Raji (cell line): ENCODE measurements around the gene TAGLN2.

Experiments
- POLR2A ChIP-seq: IDR thresholded peaks from 2 replicates; pipeline ENCODE4 v1.6.1; 2011; ENCODE audit warnings: low read depth, low read length, control low read depth; ENCODE audit not compliant: insufficient read depth

Gene TAGLN2

DNA sequence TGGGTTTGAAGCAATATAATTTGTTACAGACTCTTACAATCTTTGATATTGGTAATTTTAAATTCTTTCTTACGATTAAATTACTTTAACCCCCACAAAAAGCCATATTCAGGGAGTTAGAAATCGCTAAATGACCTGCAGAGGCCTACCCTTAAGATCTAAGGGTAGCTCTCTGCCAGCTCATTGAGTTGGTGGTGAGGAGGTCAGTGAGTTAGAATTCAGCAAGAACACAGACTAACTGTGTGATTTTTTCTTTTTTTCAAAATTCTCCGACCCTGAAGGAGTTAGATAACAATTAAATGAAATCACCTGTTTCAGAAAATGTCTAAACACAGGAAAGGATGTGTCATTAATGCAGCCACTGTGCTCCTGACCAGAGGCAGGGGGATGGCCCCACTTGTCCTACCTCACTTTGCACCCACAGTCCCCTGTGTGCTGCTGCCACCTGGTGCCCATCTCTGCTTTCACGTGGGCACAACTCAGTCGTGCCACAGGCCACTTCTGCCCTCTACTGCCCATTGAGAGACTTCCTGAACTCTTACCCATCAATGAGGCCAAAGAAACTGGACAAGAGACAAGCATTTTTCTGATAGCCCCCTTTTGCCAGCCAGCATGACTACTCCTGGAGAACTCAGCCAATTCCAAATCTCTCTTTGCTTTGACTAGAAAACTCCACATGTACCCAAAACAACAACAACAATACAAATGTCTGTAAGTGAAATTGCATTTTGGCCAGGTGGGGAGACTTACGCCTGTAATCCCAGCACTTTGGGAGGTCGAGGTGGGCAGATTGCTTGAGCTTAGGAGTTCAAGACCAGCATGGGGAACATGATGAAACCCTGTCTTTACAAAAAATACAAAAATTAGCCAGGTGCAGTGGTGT, 33.8 kb downstream of the TAGLN2 start:
- no peak for TF ChIP-seq POLR2A

DNA sequence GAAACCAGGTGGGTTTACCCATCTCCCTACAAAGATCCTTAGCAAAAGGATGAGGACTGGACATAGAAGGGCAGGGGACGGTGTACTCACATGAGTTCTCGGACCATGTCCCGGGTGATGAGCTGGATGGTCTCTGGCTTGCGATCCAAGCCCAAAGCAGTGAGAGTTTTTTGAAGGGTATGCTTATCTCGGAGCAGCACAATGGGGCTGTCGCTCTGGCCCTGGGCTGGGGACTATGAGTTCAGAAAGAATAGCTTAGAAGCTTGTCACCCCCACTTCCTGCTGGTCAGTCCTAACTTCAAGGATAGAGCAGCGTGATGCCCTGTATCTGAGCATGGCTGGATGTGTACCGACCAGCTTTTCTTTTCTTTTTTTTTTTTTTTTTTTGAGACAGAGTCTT, 34.9 kb downstream of the TAGLN2 start:
- TF ChIP-seq POLR2A, result no peak

DNA sequence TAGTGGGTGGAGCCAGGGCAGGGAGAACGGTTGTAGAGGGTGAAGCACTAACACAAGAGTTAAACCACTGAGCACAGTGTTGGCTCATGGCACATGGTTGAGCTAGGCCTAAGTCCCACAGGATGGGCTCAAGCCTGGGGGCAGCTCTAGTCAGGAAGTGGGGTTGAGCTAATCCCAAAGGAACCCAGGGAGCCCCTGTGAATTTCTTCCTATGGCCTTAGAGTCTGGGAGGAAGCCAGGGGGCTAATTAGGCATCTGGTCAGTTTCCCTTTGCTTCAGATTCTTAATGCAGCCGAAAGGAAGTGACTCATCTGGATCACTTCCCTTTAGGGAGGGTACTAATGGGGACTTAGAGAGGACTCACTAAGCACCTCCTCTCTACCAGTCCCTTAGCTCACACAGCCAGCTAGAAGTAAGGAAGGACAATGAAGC, 35.5 kb downstream of the TAGLN2 start:
- TF ChIP-seq POLR2A, result no peak

DNA sequence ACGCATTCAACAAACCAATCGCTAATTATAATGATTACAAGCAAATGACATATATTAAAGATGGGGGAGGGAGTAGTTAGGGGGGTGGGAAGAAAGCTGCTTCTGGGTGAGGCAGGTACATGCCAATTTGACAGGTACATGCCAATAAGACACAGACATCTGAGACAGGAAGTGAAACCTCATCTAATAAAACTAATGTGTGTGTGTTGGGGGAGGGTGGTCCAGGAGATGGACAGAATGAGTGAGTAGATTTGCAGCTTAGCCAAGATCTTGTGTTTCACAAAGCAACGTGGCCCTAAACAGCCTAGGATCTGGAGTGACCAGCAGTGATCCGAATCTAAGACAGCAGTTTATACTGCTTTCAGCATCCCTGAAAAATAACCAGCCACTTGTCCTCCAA, 36.1 kb downstream of the TAGLN2 start:
- TF ChIP-seq POLR2A, result no peak

DNA sequence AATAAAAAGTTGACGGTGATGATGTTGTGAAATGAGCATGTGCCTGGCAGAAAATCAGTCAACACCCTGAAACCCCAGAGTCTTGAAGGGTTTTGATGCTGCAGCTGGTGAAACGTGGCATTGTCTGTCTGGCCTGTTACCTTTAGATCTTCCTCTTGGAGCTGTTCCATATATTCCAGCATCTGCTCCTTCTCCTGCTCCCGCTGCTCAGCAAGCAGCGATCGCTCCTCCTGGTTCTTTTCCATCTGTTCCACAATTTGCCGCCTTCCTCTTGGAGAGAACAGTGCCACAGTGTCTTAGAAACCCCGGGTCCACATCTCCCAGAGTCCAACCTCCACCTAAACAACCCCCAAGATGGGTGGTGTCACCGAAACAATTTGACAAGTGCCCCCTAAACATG, 41.0 kb downstream of the TAGLN2 start:
- TF ChIP-seq POLR2A, result no peak

DNA sequence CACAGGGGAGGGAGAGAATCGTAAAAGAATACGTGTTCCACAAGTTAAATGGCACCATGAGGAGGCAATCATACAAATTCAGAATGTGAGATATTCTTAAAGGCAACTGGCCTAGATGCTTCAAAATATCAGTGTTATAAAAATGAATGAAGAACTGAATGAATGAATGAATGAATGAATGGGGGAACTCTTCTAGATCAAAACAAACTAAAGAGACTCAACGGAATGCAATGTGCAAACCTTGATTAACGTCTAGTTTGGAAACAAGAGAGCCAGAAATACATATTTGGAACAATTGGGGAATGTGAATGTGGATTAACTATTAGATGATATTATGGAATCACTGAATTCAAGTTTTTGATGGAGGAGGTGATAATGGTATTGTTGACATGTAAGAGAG, 42.2 kb downstream of the TAGLN2 start:
- TF ChIP-seq POLR2A, result no peak

DNA sequence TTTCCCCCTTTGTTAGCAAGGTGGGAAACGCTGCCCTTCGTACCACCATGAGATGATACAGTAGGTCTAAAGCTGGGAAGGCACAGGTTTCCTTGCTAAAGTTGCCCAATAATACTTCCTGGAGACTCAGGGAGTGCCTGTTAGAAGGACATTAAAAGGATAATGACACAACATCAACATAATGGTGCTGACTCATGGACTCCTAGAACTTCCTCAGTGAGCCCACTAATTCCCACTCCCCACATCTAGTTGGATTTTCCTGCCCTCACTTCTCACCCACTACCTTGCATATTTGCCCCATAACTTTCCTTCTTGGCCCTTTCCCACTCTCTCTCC, 42.8 kb downstream of the TAGLN2 start:
- TF ChIP-seq POLR2A, result no peak

DNA sequence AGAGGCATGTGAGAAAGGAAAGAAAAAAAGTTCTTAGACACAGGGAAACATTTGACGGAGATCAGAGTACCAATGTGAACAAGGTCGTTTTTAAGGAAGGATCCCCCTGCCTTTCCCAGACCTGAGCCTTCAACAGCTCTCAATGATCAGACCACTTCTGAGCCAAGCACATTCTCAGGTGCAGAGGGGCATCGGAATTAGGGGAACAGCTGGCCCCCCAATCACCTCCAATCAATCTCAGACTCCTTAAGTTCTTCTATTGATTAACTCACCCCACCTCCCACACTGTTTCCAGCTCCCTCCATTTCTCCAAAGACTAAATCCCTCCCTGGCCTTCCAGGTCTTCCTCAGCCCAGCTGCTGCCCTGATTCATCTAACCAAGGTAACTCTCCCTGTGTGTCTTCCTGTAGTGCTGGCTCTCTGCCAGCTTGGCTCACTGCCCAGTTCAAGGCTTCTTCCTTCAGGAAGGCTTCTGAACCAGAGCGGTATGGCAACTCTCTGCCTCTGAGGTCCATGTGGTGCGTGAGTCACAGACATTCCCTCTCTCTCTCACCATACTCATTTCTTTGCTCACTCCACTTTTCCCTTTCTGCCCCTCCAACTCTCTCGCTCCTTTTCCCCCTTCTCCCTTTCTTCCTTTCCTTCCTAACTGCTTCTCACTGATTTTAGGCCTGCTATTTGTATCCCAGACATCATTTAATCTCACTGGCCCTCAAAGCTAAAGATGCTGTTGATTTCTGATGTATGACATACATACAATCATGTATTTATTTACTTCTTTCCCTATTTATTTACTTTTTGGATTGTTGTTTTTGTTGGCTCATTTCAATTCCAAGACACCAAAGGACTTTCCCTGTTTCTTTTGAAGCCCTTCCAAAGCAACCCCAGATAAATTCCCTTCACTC, 43.4 kb downstream of the TAGLN2 start:
- no peak for TF ChIP-seq POLR2A

DNA sequence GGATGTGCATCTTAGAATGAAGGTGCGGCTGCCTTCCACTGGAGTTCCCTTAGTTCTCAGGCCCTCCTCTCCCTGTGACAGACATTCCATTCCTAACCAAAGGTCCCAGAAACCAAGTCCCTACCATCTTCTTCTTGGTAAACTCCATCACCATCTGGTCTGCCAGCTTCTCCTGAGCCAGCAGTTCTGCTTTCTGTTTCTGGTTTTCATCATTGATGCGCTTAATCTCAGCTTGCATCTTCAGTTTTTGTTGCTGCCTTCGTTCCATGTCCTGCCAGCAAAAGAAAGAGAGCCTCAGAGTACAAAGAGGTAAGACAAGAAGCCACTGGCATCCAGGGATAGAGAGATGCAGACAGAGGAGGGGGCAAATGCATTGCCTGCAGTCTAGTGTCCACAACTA, 44.9 kb downstream of the TAGLN2 start:
- no peak for TF ChIP-seq POLR2A

DNA sequence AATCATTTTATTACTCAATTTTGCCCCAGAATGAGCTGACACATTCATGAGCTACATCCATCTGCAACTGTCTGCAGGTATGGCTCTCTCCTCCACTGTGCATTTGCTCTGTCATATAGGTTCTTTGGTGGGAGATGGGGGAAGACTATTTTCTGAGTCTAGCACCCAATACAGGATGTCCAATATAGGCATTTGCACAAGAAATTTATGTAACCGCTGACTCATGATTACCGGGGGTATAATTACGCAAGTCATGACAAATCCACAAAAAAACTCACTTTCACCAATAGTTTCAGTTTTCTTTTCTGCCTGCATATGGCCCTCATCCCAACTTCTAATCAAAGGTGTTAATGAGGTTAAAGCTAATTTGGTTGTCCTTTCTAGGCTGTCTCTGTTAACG, 45.3 kb downstream of the TAGLN2 start:
- no peak for TF ChIP-seq POLR2A

DNA sequence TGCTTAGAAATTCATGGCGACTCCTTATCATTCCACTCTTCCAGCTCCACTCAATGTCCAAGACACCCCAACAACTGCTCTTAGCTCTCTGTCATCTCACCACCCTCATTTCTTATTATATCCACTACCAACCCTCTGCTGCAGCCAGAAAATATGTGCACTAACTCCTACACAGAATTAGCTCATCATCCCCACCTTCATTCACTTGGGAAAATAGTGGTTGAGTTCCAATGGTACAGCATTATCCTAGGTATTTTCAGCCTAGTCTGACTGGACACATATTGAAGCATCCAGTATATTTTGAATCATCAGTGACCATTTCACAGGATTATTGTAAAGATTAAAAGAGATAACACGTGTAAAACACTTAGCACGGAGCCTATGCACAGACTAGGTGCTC, 46.2 kb downstream of the TAGLN2 start:
- no peak for TF ChIP-seq POLR2A

DNA sequence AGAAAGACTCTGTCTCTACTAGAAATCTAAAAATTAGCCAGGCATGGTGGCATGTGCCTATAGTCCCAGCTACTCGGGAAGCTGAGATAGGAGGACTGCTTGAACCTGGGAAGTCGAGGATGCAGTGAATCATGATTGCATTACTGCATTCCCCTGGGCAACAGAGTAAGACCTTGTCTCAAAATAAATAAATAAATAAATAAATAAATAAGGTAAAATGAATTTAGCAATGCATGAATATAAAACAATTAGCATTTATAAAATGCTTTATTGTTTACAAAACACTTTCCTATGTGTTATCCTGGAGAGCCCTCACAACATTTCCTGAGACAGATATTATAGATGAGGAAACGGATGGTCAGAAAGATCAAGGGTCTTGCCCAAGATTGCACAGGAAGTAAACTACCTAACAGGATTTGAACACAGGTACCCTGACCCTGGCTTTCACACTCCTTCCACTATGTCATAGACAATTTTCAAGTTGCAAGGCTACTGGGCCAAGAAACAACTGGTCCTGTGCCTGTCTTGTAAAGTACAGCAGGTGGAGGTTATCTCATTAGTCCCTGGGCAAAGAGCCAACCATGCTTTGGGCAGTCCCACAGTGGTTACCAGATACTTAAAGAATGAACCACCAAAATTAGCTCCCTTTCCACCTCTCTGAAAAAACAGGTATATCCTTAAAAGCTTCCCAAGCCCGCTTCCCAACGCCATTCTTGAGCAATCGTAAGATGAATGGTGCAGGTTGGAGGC, 47.4 kb downstream of the TAGLN2 start:
- TF ChIP-seq POLR2A, result no peak

DNA sequence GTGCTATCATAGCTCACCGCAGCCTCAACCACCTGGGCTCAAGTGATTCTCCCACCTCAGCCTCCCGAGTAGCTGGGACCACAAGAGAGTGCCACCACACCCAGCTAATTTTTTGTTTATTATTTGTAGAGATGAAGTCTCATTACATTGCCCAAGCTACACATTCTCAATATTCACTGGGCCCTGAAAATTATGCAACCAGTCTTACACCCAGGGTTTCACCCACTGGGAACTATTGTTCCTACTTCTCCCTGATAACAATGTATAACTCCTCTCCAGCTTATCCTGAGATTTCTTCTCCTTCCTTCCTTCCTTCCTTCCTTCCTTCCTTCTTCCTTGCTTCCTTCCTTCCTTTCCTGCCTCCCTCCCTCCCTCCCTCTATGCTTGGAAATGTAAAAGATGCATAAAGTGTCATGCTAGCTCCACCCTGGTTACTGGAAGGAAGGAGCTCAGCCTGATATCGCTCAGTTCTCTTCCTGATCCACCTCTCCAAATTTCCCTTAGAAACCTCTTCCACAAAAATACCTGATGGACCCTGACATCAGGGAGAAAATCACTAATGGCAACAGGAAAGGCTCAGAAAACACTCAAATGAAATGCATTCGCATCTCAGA, 51.7 kb downstream of the TAGLN2 start:
- TF ChIP-seq POLR2A, result no peak

DNA sequence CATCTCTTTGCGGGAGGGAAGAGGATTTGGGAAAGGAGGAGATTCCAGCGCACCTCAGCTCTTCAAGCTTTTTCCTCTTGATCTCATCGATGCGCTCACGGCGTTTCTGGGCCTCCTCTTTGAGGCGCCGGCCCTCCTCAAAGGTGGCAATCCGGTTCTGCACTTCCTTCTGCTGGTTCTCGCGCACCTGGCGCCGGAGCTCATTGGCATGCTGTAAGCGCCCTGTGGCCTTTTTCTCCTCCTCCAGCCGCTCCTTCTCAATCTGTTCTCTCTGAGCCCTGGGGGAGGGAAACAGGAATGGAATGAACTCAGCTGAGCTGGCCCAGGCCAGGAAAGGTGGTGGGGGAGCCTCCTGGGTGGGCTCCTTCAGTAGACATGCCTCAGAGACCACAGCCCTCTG, 52.4 kb downstream of the TAGLN2 start:
- TF ChIP-seq POLR2A, result no peak

DNA sequence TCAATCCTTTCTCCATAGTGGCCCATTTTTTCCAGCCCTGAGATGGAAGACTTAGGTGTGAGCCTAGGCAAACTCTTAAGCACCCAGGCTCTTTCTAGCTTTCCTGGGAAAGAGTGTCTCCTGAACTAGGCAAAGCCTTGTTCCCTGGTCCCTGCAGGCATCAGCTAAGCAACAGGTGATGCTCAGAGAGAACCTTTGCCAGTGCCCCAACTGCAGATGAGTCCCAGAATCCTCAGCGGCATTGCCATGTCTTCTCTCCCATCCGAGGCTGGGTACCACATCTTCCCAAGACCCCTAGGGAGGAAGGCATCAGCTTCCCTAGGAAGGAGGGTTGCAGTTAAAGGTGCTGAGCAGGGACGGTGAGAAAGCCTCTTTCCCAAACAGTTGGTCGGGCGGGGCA, 54.6 kb downstream of the TAGLN2 start:
- no peak for TF ChIP-seq POLR2A
